ENCODE measurements around the gene RFTN1.

- no peak for TF ChIP-seq CTCF (IDR thresholded peaks at IDR 0.05)
- TF ChIP-seq POLR2A (IDR thresholded peaks at IDR 0.05): no peak
These were observed 121.4 kb downstream of the RFTN1 start for GRCh38 chr3:16392065-16392464.

Measured in heart left ventricle (tissue), 13 donors.